KMS-11 (cell line): Measurements from ENCODE around the gene SCPEP1.
"Not testable (repeated sequence)": the region's sequence is repeated elsewhere in the genome, so short reads cannot be mapped to it uniquely, and the experiment has no call there.

Experiments
- H2AFZ ChIP-seq: fragments of 200-600 bp; sonication (generic); 2 replicates; pipeline ENCODE4 v1.6.1; 2016; ENCODE audit warnings: antibody characterized with exemption, mixed run types, low read depth
- H3K27ac ChIP-seq: fragments of 200-600 bp; sonication (generic); 2 replicates; pipeline ENCODE4 v1.6.1; 2016; ENCODE audit warnings: mild to moderate bottlenecking, mixed run types
- H3K27me3 ChIP-seq: fragments of 200-600 bp; sonication (generic); 2 replicates; pipeline ENCODE4 v1.6.1; 2017; ENCODE audit warnings: mild to moderate bottlenecking, low read depth, mixed run types, moderate library complexity; ENCODE audit not compliant: insufficient read depth
- H3K36me3 ChIP-seq: fragments of 200-600 bp; sonication (generic); 2 replicates; pipeline ENCODE4 v1.6.1; 2017; ENCODE audit warnings: mild to moderate bottlenecking, mixed run types; ENCODE audit not compliant: insufficient read depth
- H3K4me1 ChIP-seq: fragments of 200-600 bp; sonication (generic); 2 replicates; pipeline ENCODE4 v1.6.1; 2016; ENCODE audit warnings: mild to moderate bottlenecking, low read depth, mixed run types; ENCODE audit not compliant: poor library complexity, severe bottlenecking
- H3K4me2 ChIP-seq: fragments of 200-600 bp; sonication (generic); 2 replicates; pipeline ENCODE4 v1.7.0; 2016; ENCODE audit warnings: mild to moderate bottlenecking, mixed run types
- H3K4me3 ChIP-seq: fragments of 200-600 bp; sonication (generic); IDR thresholded peaks from 2 replicates; pipeline ENCODE4 v1.6.1; 2017; ENCODE audit warnings: low read depth, low read length, mixed read lengths; ENCODE audit not compliant: insufficient read depth
- H3K79me2 ChIP-seq: fragments of 200-600 bp; sonication (generic); 2 replicates; pipeline ENCODE4 v1.6.1; 2016; ENCODE audit warnings: low read depth, mixed run types; ENCODE audit not compliant: insufficient read depth
- H3K9ac ChIP-seq: fragments of 200-600 bp; sonication (generic); 2 replicates; pipeline ENCODE4 v1.6.1; 2016; ENCODE audit warnings: mild to moderate bottlenecking, mixed run types
- H4K20me1 ChIP-seq: fragments of 200-600 bp; sonication (generic); 2 replicates; pipeline ENCODE4 v1.6.1; 2016; ENCODE audit warnings: mild to moderate bottlenecking, mixed run types; ENCODE audit not compliant: insufficient read depth
- CTCF ChIP-seq: fragments of 200-600 bp; sonication (generic); conservative IDR thresholded peaks from 2 replicates; pipeline ENCODE4 v1.6.1; 2017; ENCODE audit warnings: low read depth, mild to moderate bottlenecking, antibody characterized with exemption, low read length, moderate library complexity, mixed read lengths

The SCPEP1 gene

GRCh38 chr17:56975656-56976055 lies 2.3 kb upstream of the SCPEP1 start:
- no peak overlapping the region for H3K27ac ChIP-seq
- no peaks in the 10 kb centered on the region for H4K20me1 ChIP-seq
- H3K4me3 ChIP-seq: no peak overlapping the region
- H3K4me2 ChIP-seq: no peak overlapping the region
- TF ChIP-seq CTCF: no peak
- H3K79me2 ChIP-seq: peaks cover 5% of the 10 kb centered on the region; the same call in 1 of the 2 replicates
- no peak overlapping the region for H2AFZ ChIP-seq
- H3K27me3 ChIP-seq: no peaks in the 10 kb centered on the region
- no peaks in the 10 kb centered on the region for H3K36me3 ChIP-seq
- H3K4me1 ChIP-seq: peaks cover 15% of the 10 kb centered on the region
- no peak overlapping the region for H3K9ac ChIP-seq

- H3K27me3 ChIP-seq: no peaks in the 10 kb centered on the region
- H3K4me2 ChIP-seq: peak overlapping the region; percentile 74
- H3K4me1 ChIP-seq: peaks cover 15% of the 10 kb centered on the region
- no peak overlapping the region for H3K9ac ChIP-seq
- H3K27ac ChIP-seq: no peak overlapping the region
- no peaks in the 10 kb centered on the region for H3K36me3 ChIP-seq
- H3K4me3 ChIP-seq: no peak overlapping the region
- H3K79me2 ChIP-seq: peaks cover 5% of the 10 kb centered on the region; the same call in 1 of the 2 replicates
- H4K20me1 ChIP-seq: no peaks in the 10 kb centered on the region
- H2AFZ ChIP-seq: peak overlapping the region; percentile 92
- no peak for TF ChIP-seq CTCF
Measured at GRCh38 chr17:56976941-56977608, 856 bp upstream of the SCPEP1 start.

GRCh38 chr17:56978441-56979090 lies 635 bp downstream of the SCPEP1 start:
- Histone ChIP-seq H3K36me3 (no peaks in the 10 kb centered on the region), H3K4me1 (peaks cover 15% of the 10 kb centered on the region), H3K4me2 (peak overlapping the region; percentile 85), H4K20me1 (no peaks in the 10 kb centered on the region), H3K27me3 (no peaks in the 10 kb centered on the region), H3K4me3 (peak overlapping the region; percentile 50), H3K9ac (peak overlapping the region; percentile 41; the same call in 1 of the 2 replicates), H3K27ac (peak overlapping the region; percentile 52), H2AFZ (peak overlapping the region; percentile 92), H3K79me2 (peaks cover 5% of the 10 kb centered on the region; the same call in 1 of the 2 replicates)
- no peak for TF ChIP-seq CTCF

GRCh38 chr17:56979091-56979480 lies 1.2 kb downstream of the SCPEP1 start:
- TF ChIP-seq CTCF: no peak
- Histone ChIP-seq H3K4me3 (no peak overlapping the region), H2AFZ (peak overlapping the region; percentile 92), H3K4me1 (peaks cover 15% of the 10 kb centered on the region), H3K27ac (peak overlapping the region; percentile 52; the same call in 1 of the 2 replicates), H3K9ac (peak overlapping the region; percentile 41; the same call in 1 of the 2 replicates), H3K4me2 (peak overlapping the region; percentile 85), H4K20me1 (no peaks in the 10 kb centered on the region), H3K27me3 (no peaks in the 10 kb centered on the region), H3K79me2 (peaks cover 5% of the 10 kb centered on the region; the same call in 1 of the 2 replicates), H3K36me3 (no peaks in the 10 kb centered on the region)

GRCh38 chr17:56980526-56980925 lies 2.6 kb downstream of the SCPEP1 start:
- H3K27ac ChIP-seq, H3K27me3 ChIP-seq, H3K9ac ChIP-seq, H3K4me2 ChIP-seq, H3K36me3 ChIP-seq, H2AFZ ChIP-seq, H3K79me2 ChIP-seq, H3K4me3 ChIP-seq, H4K20me1 ChIP-seq: not testable (repeated sequence)
- peaks cover 15% of the 10 kb centered on the region for H3K4me1 ChIP-seq
